ENCODE measurements around the gene GALNT4.
A peak's percentile ranks its signal among the peaks of the same experiment; 100 is the strongest.

GALNT4 gene

DNA sequence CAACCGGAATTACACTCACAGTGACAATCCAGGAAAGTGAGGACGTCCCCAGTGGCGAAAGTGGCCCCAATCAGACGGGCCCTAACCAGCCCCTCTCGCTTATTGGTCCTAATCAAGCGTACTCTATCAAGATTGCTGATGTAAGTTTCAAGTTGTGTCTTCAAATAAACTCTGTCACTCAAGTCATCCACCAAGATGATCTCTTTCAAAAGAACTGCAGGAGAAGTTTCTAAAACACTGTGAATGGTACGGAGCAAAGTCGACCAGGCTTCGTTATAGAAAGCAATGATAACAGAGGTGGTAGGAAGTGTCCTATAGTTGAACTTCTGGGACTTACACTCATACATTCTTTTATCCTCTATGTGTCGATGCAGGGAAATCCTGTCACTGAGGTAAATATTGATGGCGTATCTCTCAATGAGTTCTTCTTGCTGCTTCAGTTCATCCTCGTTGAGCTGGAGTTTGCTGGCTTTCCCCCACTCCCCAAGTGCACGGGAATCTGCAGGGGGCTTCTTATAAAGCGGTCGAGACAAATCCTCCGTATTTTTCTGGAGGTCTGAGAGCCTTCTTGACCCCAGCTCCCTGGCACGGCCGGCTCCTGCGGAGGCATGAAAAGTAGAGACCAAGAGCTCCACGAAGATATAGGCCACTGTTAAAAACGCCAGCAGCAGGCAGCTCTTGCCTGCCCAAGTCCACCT, 604 bp downstream of the GALNT4 start:
- H3K27ac ChIP-seq, result peak overlapping the region; percentile 90
- no peak for DNase-seq (ENCODE audit: low spot score)
- ChIA-PET POLR2A (ENCODE audit: low non-redundant PET) (interaction anchor here (1.3 kb wide), 1 partner anchor 171 kb away, joined by 3 read pairs; the partner anchor contains the start of gene DUSP6), CTCF (interaction anchor here (0.6 to 1.9 kb wide), 5 partner anchors 9 to 1190 kb away, joined by 3 to 10 read pairs (median 3); no protein-coding TSS in a partner anchor)
- TF ChIP-seq, protein P1, sequence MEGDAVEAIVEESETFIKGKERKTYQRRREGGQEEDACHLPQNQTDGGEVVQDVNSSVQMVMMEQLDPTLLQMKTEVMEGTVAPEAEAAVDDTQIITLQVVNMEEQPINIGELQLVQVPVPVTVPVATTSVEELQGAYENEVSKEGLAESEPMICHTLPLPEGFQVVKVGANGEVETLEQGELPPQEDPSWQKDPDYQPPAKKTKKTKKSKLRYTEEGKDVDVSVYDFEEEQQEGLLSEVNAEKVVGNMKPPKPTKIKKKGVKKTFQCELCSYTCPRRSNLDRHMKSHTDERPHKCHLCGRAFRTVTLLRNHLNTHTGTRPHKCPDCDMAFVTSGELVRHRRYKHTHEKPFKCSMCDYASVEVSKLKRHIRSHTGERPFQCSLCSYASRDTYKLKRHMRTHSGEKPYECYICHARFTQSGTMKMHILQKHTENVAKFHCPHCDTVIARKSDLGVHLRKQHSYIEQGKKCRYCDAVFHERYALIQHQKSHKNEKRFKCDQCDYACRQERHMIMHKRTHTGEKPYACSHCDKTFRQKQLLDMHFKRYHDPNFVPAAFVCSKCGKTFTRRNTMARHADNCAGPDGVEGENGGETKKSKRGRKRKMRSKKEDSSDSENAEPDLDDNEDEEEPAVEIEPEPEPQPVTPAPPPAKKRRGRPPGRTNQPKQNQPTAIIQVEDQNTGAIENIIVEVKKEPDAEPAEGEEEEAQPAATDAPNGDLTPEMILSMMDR (conservative IDR thresholded peaks at IDR 0.05; ENCODE audit: low read depth), result no peak

DNA sequence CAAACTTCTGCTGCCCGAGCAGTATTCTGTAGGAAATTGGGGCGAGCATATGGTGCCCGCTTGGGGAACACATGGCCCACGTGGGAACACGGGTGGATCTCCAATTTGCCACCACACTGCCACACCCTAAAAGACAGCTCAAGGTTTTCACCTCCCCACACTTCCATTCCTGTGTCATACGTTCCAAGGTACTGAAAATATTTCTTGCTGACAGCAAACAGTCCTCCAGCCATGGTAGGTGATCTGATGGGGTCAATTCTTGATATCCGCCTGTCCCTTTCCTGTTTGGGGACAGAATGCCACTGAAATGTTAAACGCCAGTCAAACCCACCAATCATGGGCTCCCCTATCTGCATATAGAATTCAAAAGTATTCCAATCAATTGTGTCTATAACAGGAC, 1.2 kb downstream of the GALNT4 start:
- TF ChIP-seq, protein P1 (conservative IDR thresholded peaks at IDR 0.05; ENCODE audit: low read depth), result no peak
- CTCF ChIA-PET, result interaction anchor here (0.6 to 0.7 kb wide), 3 partner anchors 72 to 1189 kb away, joined by 3 to 5 read pairs (median 3); no protein-coding TSS in a partner anchor
- DNase-seq (ENCODE audit: low spot score), result no peak
- POLR2A ChIA-PET (ENCODE audit: low non-redundant PET), result no interaction called here
- H3K27ac ChIP-seq, result no peak overlapping the region

DNA sequence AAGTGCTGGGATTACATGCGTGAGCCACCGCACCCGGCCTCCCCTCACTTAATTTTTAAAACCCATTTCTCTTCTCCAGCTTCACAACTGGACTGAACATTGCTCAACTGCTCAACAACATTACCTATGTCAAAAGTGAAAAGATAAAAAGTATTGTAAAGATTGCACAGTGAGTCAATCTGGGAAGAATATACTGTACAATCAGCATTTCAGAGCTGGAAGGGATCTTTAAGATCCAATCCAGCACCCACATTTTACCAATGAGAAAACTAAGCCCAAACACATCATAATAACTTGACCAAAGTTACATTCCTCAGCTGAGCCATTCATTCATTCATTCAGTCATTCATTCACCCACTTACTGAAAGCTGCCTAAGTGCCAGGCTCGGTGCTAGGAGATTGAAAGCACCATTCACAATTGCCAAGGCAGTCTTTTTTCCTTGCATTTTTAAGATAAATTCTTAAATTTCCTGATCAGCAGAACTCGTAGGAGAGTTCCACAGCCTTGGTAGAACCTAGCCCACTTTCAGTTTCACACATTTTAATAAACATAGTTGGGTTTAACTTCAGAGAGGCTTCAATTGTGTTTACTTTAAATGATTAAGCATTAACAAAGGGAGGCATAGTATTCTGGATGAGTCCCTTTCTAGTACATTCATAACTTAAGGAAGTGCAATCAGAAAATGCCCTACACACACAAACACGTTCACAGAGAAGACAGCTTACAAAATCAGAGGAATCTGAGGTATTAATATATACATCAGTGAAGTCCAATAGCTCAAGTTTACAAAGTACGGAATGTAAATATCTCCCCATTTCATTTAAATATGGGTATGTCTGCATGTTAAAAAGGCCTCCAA, 3.0 kb downstream of the GALNT4 start:
- TF ChIP-seq, protein P1 (conservative IDR thresholded peaks at IDR 0.05; ENCODE audit: low read depth), result no peak
- POLR2A ChIA-PET (ENCODE audit: low non-redundant PET), result no interaction called here
- DNase-seq (ENCODE audit: low spot score), result no peak
- CTCF ChIA-PET, result no interaction called here
- no peak overlapping the region for H3K27ac ChIP-seq

DNA sequence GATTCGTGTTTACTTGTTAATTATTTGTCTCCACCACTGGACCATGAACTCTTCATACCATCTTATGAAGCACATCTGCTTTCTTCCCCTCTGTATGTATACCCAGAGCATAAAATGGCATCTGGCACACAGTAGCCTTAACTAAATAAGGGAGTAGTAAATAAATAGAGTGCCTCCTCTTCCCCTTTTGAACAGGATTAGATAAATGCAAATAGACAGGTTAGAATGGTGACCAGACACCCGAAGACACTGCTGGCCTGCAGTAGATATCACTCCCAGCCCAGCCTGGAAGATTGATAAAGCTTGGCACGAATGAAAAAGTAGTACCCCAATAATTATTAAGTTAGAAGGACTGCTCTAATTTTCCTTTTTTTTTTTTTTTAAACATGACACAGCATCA, 6.9 kb downstream of the GALNT4 start:
- H3K27ac ChIP-seq, result no peak overlapping the region
- POLR2A ChIA-PET (ENCODE audit: low non-redundant PET), result no interaction called here
- TF ChIP-seq, protein P1 (conservative IDR thresholded peaks at IDR 0.05; ENCODE audit: low read depth), result no peak
- DNase-seq (ENCODE audit: low spot score), result no peak
- CTCF ChIA-PET, result interaction anchor here (0.6 kb wide), 1 partner anchor 34 kb away, joined by 3 read pairs; no protein-coding TSS in a partner anchor

DNA sequence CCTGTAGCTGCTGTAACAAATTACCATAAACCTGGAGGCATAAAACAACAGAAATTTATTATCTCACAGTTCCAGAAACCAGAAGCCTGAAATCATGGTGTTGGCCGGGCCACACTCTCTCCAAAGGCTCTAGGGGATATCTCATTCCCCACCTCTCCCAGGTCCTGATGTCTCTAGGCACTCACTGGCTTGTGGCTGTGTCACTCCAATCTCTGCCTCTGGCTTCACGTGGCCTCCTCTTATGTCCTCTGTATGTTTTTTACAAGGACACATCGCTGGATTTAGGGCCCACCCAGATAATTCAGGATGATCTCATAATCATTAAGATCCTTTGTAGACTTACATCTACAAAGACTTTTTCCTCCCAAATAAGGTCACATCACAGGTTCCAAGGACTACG, 8.0 kb downstream of the GALNT4 start:
- TF ChIP-seq, protein P1 (conservative IDR thresholded peaks at IDR 0.05; ENCODE audit: low read depth), result no peak
- no peak overlapping the region for H3K27ac ChIP-seq
- DNase-seq (ENCODE audit: low spot score), result no peak
- CTCF ChIA-PET, result no interaction called here
- POLR2A ChIA-PET (ENCODE audit: low non-redundant PET), result no interaction called here

DNA sequence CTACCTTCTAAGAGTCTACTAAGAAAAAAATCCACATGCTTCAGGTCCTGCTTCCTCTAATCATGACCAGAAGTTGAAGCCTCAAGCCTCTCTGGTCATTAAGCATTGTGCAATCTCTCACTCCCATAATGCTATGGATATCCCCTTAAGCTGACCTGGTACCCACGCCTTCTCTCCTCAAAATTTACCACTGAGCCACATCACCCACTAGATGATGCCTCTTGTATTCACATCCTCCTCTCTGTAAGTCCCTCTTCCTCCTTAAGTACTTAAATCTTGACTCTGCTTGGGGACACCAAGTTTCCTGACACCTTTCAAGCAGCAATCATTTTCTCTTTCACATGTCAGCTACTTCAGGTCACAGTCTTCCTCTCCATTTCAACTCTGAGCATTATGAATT, 9.8 kb downstream of the GALNT4 start:
- POLR2A ChIA-PET (ENCODE audit: low non-redundant PET), result no interaction called here
- TF ChIP-seq, protein P1 (conservative IDR thresholded peaks at IDR 0.05; ENCODE audit: low read depth), result no peak
- CTCF ChIA-PET, result interaction anchor here (1.0 kb wide), 1 partner anchor 10 kb away, joined by 3 read pairs; the partner anchor contains the start of gene GALNT4
- no peak for DNase-seq (ENCODE audit: low spot score)
- no peak overlapping the region for H3K27ac ChIP-seq

Measured in RWPE1 (cell line).